Ectodermal cell (in vitro differentiated cells): ENCODE measurements around the gene ST7.

Experiments used
- H3K27ac ChIP-seq: 2 replicates; pipeline ENCODE4 v1.7.0; 2013; ENCODE audit warnings: mild to moderate bottlenecking, low read depth, low read length; ENCODE audit not compliant: insufficient read depth, poor library complexity, severe bottlenecking
- H3K27me3 ChIP-seq: 2 replicates; pipeline ENCODE4 v1.7.0; 2013; ENCODE audit warnings: mild to moderate bottlenecking, low read length; ENCODE audit not compliant: insufficient read depth, control insufficient read depth, poor library complexity, severe bottlenecking
- H3K36me3 ChIP-seq: one replicate; pipeline ENCODE4 v1.7.0; 2013; ENCODE audit warnings: low read length; ENCODE audit not compliant: control insufficient read depth, insufficient read depth
- H3K4me1 ChIP-seq: one replicate; pipeline ENCODE4 v1.7.0; 2013; ENCODE audit warnings: low read length; ENCODE audit not compliant: control insufficient read depth, insufficient read depth
- H3K4me3 ChIP-seq: 2 replicates; pipeline ENCODE4 v1.7.0; 2013; ENCODE audit warnings: low read depth, low read length, control low read depth; ENCODE audit not compliant: insufficient read depth
- H3K9me3 ChIP-seq: 2 replicates; pipeline ENCODE4 v1.7.0; 2013; ENCODE audit warnings: mild to moderate bottlenecking, low read length, moderate library complexity; ENCODE audit not compliant: control insufficient read depth
- WGBS, 2 experiments: methylation state at CpG; one replicate each; pipeline ENCODE4 v1.1.7; 2013; ENCODE audit warnings: missing lambda C conversion rate in 2 of 2; 5-methylcytosine and 5-hydroxymethylcytosine counted together

The ST7 gene

DNA sequence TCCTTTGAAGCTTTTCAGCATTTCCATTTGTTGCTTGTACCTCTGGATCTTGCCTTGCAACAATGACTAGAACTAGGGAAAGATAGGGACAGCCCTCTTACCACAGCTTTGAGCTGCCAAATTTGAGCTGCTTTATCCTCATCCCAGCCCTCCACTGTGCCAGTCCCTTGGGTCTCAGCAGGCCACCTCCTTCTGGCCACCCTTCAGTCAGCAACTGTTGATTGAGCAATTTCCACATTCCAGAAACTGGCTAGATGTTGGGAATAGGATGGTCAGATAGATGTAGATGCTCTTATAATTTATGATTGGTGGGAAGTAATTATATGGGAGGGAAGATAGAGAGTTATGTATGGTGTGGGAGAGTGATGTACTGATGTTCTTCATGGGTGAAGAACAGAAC is 100.1 kb downstream of the ST7 start:
- no peaks in the 10 kb centered on the region for H3K36me3 ChIP-seq
- H3K9me3 ChIP-seq, result no peaks in the 10 kb centered on the region
- H3K4me1 ChIP-seq, result no peaks in the 10 kb centered on the region
- H3K4me3 ChIP-seq, result no peak overlapping the region
- no peaks in the 10 kb centered on the region for H3K27me3 ChIP-seq
- H3K27ac ChIP-seq, result no peak overlapping the region

DNA sequence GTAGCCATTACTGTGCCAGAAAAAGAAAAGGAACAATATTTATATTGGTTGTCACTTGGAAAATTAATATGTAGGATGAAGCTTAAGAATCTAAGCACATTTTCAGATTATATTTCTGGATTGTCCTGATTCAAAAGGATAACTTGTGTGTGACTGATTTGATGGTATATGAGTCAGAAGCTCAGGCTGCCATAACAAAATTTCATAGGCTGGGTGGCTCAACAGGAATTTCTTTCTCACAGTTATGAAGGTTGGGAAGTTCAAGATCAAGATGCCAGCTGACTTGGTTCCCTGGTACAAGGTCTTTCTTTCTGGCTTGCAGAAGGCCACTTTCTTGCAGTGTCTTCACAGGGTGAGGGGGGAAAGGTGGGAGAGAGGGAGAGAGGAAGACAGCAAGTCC is 108.5 kb downstream of the ST7 start:
- no peak overlapping the region for H3K4me3 ChIP-seq
- H3K9me3 ChIP-seq, result no peaks in the 10 kb centered on the region
- H3K27me3 ChIP-seq, result no peaks in the 10 kb centered on the region
- no peaks in the 10 kb centered on the region for H3K36me3 ChIP-seq
- H3K27ac ChIP-seq, result no peak overlapping the region
- no peaks in the 10 kb centered on the region for H3K4me1 ChIP-seq

DNA sequence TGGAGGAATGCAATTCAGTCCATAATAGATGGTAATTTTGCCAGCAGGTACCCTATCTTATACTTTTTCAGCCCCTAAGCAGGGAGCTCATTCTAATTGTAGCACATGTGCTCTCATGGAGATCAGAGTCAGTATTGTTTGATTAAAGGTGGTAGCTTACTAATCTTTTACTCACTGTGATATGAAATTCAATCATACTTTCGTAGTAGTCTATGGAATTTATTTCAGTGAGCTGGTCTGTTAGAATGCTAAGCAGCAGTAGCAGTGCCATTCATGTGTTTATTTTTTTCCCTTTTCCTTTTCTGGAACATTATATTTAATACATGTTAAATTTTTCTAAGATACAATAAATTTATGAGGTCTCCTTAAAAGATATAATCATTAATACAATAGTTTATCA is 109.0 kb downstream of the ST7 start:
- no peaks in the 10 kb centered on the region for H3K27me3 ChIP-seq
- no CpG with 5 or more reads among the region's 1 CpG for WGBS, 2 experiments
- H3K4me3 ChIP-seq, result no peak overlapping the region
- H3K27ac ChIP-seq, result no peak overlapping the region
- H3K36me3 ChIP-seq, result no peaks in the 10 kb centered on the region
- H3K4me1 ChIP-seq, result no peaks in the 10 kb centered on the region
- no peaks in the 10 kb centered on the region for H3K9me3 ChIP-seq

DNA sequence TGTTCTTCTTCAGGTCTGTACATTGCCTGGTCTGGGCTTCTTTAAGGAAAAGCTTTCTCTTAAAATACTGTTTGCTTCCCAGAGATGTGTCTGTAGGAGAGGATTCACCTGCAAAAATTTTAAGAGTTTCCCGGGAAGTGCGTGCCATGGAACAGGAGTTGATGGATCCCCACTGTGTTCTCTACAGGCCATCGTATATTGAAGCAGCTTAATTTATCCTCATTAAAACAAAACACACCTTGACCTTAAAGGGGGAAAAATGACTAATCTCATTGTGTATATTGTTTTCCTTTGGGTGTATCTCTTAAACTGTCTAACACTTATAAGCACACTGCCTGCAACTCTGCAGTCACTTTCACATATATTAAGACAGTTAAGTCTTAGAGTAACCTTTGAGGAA is 111.4 kb downstream of the ST7 start:
- Histone ChIP-seq H3K27ac (no peak overlapping the region), H3K36me3 (no peaks in the 10 kb centered on the region), H3K9me3 (no peaks in the 10 kb centered on the region), H3K4me3 (no peak overlapping the region), H3K4me1 (no peaks in the 10 kb centered on the region), H3K27me3 (no peaks in the 10 kb centered on the region)
- WGBS, 2 experiments, result 74 to 83% methylated on average over 2 to 3 of the region's 3 CpGs

DNA sequence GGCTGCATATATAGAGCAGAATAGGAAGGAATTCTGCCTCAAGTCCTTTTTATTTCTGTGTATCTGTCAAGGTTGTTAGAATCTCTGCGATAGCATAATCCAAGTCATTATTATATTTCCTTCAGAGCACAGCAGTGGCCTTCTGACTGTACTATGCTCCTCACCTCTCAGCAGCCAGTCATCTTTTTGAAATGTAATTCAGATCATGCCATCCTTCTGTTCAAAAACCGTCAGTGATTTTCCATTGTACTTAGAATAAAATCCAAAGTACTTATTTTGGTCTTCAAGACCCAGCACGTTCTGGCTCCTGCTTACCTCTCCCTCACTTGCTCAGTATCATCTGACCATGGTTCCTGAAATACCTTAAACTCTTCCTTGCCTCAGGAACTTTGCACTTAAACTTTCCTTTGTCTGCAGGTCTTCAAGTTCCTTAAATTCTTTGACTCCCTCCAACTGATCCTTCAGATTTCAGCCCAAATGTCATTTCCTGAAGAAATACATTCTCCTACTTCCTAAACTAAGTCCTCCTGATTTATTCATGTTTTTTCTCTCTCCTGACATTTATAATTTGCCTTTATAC is 112.4 kb downstream of the ST7 start:
- Histone ChIP-seq H3K9me3 (no peaks in the 10 kb centered on the region), H3K36me3 (no peaks in the 10 kb centered on the region), H3K27ac (no peak overlapping the region), H3K27me3 (no peaks in the 10 kb centered on the region), H3K4me3 (no peak overlapping the region), H3K4me1 (no peaks in the 10 kb centered on the region)
- WGBS, 2 experiments, result 74 to 82% methylated on average over 3 of the region's 3 CpGs

DNA sequence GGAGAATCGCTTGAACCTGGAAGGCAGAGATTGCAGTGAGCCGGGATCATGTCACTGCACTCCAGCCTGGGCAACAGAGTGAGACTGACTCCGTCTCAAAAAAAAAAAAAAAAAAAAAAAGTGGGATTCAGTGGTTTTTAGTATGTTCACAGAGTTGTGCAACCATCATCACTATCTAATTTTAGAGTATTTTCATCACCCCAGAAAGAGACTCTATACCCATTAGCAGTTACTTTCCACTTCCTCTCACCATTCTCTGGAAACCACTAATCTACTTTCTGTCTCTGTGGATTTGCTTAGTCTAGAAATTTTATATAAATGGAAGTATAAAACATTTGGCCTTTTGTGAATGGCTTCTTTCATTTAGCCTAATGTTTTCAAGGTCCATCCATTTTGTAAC is 113.4 kb downstream of the ST7 start:
- H3K27ac ChIP-seq, result no peak overlapping the region
- H3K36me3 ChIP-seq, result no peaks in the 10 kb centered on the region
- no peaks in the 10 kb centered on the region for H3K9me3 ChIP-seq
- H3K4me3 ChIP-seq, result no peak overlapping the region
- whole genome bisulfite sequencing, 2 experiments, result 99 to 100% methylated on average over 3 of the region's 3 CpGs
- no peaks in the 10 kb centered on the region for H3K4me1 ChIP-seq
- no peaks in the 10 kb centered on the region for H3K27me3 ChIP-seq

DNA sequence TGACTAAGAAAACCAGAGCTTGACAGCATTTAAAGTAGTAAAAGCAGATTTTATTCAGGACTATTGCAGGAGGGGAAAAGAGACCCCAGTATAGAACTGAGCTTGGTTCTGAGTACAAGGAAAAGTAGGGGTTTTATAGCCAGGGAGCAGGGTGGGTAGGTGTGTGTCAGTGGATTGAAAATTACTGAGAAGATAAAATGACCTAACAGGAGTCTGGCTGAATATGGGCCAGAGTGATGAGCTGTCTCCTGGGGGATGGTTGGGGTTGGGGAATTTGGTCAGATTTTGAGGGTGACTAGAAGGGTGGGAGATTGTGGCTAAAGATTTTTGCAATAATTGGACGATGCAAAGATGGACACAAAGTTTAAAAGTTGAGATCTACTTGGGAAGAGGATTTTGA is 114.0 kb downstream of the ST7 start:
- Histone ChIP-seq H3K27ac (no peak overlapping the region), H3K4me3 (no peak overlapping the region), H3K27me3 (no peaks in the 10 kb centered on the region), H3K4me1 (no peaks in the 10 kb centered on the region), H3K36me3 (no peaks in the 10 kb centered on the region), H3K9me3 (no peaks in the 10 kb centered on the region)
- 88 to 94% methylated on average over 1 of the region's 1 CpG for WGBS, 2 experiments

DNA sequence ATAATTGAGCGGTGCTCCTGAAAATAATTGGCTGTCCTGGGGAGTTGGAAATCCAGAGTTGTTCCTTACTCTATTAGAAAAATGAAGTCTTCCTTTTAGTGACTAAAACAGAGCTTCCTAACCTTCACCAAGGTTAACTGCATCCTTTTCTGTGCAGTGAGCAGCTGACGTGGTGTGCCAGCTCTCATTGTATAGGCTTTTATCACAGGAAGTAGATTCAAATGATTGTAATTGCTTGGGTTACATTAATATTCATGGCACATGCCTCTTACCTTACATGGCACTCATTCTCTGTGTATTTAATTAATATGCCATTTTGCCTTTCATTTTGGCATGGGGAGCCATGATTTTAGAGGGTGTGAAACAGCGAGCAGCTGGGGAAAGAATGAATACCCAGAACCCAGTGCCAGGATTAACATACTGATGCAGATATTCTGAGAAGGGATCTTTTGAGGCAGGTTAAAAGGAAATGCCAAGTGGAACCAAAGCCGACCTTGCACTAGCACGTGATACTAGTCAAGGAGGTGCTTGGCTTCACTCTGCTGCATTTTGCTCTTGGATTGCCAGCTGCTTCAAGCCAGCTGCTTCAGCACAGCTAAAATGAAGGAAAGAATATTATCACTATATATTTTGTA is 115.3 kb downstream of the ST7 start:
- no peak overlapping the region for H3K4me3 ChIP-seq
- no peaks in the 10 kb centered on the region for H3K9me3 ChIP-seq
- no peak overlapping the region for H3K27ac ChIP-seq
- no peaks in the 10 kb centered on the region for H3K27me3 ChIP-seq
- no peaks in the 10 kb centered on the region for H3K4me1 ChIP-seq
- H3K36me3 ChIP-seq, result no peaks in the 10 kb centered on the region
- WGBS, 2 experiments, result 76 to 84% methylated on average over 4 to 5 of the region's 5 CpGs

DNA sequence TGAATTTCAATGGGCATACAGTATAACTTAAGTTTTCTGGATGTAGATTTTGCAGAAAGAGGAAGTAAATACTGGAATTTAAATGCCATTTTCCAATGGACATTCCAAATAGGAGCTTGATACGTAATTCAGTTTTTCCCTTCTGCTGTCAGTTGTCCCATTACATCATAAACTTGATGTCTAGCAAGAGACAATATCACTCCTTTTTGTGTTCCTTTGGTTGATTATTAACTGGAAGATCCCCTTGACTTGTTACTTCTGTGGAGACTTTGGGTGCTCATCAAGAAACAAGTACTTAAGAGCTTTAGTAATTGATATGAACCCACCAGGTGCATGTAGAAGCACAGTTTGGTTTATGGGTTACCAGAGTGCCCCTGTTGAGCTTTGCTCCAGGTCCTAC is 116.1 kb downstream of the ST7 start:
- Histone ChIP-seq H3K36me3 (no peaks in the 10 kb centered on the region), H3K9me3 (no peaks in the 10 kb centered on the region), H3K27ac (no peak overlapping the region), H3K27me3 (no peaks in the 10 kb centered on the region), H3K4me3 (no peak overlapping the region), H3K4me1 (no peaks in the 10 kb centered on the region)
- WGBS, 2 experiments, result 79 to 80% methylated on average over 1 of the region's 1 CpG

DNA sequence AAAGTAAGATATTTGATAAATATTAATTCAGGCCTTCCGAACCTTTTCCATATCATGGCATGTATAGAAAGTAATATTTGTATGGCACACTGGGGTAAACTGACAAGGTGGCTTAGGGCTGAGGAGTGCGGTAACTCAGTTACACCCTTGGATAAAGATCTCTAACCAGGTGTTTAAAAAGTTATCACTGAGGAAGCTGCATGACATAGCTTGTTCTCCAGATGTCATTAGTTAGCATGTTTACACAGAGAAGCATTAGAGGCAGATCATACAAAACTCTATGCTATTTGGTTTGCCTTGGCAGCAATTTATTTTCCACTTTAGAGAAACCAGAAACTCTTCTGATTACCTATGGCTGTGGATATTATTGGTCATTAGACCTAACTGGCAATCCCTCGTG is 118.2 kb downstream of the ST7 start:
- Histone ChIP-seq H3K27me3 (peaks cover 2% of the 10 kb centered on the region), H3K9me3 (no peaks in the 10 kb centered on the region), H3K36me3 (no peaks in the 10 kb centered on the region), H3K27ac (no peak overlapping the region), H3K4me3 (no peak overlapping the region), H3K4me1 (no peaks in the 10 kb centered on the region)
- WGBS, 2 experiments, result 95 to 99% methylated on average over 2 of the region's 3 CpGs
